ENCODE measurements around the gene DEFB131B.
"Not testable (repeated sequence)": the region's sequence is repeated elsewhere in the genome, so short reads cannot be mapped to it uniquely, and the experiment has no call there.

DEFB131B gene

DNA sequence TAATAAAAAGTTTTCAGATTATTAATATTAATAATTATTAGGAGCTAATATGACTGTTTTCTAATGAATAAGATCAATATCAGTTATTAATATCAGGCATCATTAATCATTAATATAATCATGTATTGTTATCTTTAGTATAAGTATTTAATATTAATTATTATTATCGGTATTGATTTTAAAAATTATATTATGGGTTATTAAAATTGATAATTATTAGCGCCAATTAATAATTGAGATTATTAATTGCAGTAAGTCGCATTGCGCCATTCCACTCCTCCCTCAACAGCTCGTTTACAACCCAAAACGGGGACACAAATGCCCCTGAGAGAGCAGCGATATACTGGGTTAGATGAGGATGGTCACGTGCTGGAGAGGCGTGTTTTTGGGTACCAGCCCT lies 30.0 kb downstream of the DEFB131B start:
- DNase-seq (ENCODE audit: low read depth) = no peak
- H3K4me3 ChIP-seq (ENCODE audit: low read depth, low read length) = no peak overlapping the region

DNA sequence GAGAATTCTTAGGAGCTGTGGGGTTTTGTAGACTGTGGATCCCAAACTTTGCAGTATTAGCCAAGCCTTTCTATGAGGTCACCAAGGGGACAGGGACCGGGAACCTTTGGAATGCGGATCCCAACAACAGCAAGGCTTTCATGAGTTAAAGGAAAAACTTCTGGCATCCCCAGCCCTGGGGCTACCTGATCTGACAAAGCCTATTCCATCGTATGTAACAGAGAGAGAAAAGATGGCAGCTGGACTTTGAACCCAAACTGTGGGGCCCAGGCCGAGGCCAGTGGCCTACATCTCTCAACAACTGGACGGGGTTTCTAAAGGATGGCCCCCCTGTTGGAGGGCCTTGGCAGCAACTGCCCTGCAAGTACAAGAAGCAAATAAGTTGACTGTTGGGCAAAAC lies 32.5 kb downstream of the DEFB131B start:
- not testable (repeated sequence) for DNase-seq (ENCODE audit: low read depth); H3K4me3 ChIP-seq (ENCODE audit: low read depth, low read length)

GRCh38 chr11:71911321-71911985 lies 33.2 kb downstream of the DEFB131B start:
- H3K4me3 ChIP-seq (ENCODE audit: low read depth, low read length); DNase-seq (ENCODE audit: low read depth): not testable (repeated sequence)

GRCh38 chr11:71911986-71912340 lies 33.7 kb downstream of the DEFB131B start:
- H3K4me3 ChIP-seq (ENCODE audit: low read depth, low read length); DNase-seq (ENCODE audit: low read depth): not testable (repeated sequence)

- H3K4me3 ChIP-seq (ENCODE audit: low read depth, low read length) = no peak overlapping the region
- no peak for DNase-seq (ENCODE audit: low read depth)
Observed at GRCh38 chr11:71913756-71914526, 35.7 kb downstream of the DEFB131B start.

- H3K4me3 ChIP-seq (ENCODE audit: low read depth, low read length) = no peak overlapping the region
- no peak for DNase-seq (ENCODE audit: low read depth)
Observed at GRCh38 chr11:71914617-71915189, 36.5 kb downstream of the DEFB131B start.

GRCh38 chr11:71917646-71918140 lies 39.4 kb downstream of the DEFB131B start:
- no peak overlapping the region for H3K4me3 ChIP-seq (ENCODE audit: low read depth, low read length)
- DNase-seq (ENCODE audit: low read depth) = no peak

- H3K4me3 ChIP-seq (ENCODE audit: low read depth, low read length) = peak within 1 kb of the TSS; percentile 98
- peak; percentile 64 for DNase-seq (ENCODE audit: low read depth)
Observed at GRCh38 chr11:71927820-71928736, 49.8 kb downstream of the DEFB131B start, which contains the start of gene XNDC1N. XNDC1N (minus strand) TSS chr11:71928594; CDS start chr11:71923353, 5,241 bp downstream.

DNA sequence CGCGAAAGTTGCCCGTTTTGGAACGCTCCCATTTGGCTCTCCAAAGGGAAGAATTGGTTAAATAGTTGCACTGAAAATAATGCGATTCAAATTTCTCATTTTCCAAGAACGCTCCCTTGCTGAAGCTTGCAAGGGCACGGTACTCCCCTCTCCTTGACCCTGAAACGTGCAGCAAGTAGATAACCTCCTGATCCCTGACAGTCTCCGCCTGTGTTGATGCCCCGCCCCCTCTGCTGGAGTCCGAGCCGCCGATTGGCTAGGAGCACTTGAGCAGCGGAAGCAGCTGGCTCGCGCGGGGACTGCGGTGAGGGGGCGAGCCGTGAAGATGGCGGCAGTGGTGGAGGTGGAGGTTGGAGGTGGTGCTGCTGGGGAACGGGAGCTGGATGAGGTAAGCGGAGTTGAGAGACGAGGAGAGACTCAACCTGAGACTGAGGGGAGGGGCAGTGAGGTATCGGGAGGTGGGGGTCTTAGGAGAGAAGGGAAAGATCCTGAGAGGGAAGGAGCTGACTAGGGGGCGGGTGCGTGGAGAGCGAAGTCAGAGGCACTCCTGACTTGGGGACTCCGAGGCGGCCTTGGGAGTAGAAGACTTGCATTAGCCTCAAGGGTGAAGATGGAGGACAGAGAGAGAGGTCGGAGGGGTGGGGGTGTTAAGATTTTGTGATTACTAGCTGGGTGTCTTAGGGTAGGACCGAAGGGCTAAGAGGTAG lies 50.6 kb downstream of the DEFB131B start, which contains the start of gene RNF121:
Gene RNF121, plus strand, starts transcription at position 310 of the 707 bp plus-strand sequence. Its CDS starts 16 bp downstream, at position 326.
- peak; percentile 78 for DNase-seq (ENCODE audit: low read depth)
- peak within 1 kb of the TSS; percentile 98 for H3K4me3 ChIP-seq (ENCODE audit: low read depth, low read length)

DNA sequence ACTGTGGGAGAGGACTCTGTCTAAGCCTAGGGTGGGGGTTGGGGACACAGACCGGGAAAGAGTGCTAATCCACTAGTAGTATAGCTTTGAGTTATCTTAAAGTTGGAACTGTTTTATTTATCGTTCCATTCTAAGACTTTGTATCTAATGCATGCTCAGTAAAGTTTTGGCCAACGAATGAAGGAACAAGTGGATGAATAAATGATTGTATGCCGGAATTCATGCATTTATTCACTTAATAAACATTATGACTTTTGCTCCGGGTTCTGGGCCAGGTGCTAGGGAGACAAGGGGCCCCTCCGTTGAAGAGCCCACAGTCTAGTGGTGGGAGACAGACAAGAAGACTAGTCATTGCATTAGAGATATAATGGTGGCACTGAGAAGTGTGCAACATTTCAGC lies 51.2 kb downstream of the DEFB131B start:
- DNase-seq (ENCODE audit: low read depth) = no peak
- H3K4me3 ChIP-seq (ENCODE audit: low read depth, low read length) = peak overlapping the region; percentile 98

- DNase-seq (ENCODE audit: low read depth) = no peak
- H3K4me3 ChIP-seq (ENCODE audit: low read depth, low read length) = no peak overlapping the region
Observed at GRCh38 chr11:71930556-71931244, 52.4 kb downstream of the DEFB131B start.

GRCh38 chr11:71931245-71931602 lies 53.0 kb downstream of the DEFB131B start:
- no peak for DNase-seq (ENCODE audit: low read depth)
- no peak overlapping the region for H3K4me3 ChIP-seq (ENCODE audit: low read depth, low read length)

DNA sequence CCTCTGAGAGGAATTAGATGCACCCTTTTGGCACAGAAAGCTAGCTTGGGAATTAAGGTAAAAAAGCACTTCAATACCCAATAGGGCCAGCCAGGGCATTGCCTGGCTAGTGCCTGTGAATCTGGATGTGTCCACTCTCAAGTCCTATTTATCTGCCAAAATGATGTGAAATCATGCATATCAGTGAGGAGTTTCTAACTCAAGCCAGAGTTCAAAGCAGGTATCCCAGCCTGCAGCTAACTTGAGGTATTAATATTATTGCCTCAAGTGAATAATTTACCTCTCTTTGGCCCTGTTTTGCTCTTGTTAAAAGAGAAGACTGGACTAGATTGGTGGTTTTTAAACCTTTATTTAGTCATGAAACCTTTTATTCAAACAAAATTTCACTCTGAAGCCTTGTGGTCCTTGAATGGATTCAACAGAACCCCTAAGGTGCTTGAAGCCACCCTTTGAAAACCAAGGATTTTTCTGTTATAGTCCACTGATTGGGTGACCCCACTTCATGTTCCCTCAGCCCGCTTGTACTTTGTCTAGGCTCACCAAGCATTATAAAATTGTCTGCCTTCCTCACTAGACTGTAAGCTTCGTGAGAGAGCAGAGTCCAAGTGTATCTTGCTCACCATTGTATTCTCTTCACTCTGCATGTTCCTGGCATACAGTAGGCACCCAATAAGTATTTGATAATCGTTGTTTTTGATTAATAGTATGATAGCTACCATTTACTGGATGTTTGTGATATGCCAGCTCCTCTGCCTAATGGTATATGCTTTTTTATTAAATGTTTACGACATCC lies 55.1 kb downstream of the DEFB131B start:
- DNase-seq (ENCODE audit: low read depth) = no peak
- no peak overlapping the region for H3K4me3 ChIP-seq (ENCODE audit: low read depth, low read length)
